ENCODE results near the gene ANO8. TPM values are rescaled to one million over a fixed set of nuclear protein-coding genes. Genes with fewer than 3 reads are reported as not detected.
A peak's percentile ranks its signal among the peaks of the same experiment; 100 is the strongest.
"Not testable (repeated sequence)": the region's sequence is repeated elsewhere in the genome, so short reads cannot be mapped to it uniquely, and the experiment has no call there.

ANO8 gene
- total RNA-seq, 1 experiment from 2014 or later: 21.9 TPM

DNA sequence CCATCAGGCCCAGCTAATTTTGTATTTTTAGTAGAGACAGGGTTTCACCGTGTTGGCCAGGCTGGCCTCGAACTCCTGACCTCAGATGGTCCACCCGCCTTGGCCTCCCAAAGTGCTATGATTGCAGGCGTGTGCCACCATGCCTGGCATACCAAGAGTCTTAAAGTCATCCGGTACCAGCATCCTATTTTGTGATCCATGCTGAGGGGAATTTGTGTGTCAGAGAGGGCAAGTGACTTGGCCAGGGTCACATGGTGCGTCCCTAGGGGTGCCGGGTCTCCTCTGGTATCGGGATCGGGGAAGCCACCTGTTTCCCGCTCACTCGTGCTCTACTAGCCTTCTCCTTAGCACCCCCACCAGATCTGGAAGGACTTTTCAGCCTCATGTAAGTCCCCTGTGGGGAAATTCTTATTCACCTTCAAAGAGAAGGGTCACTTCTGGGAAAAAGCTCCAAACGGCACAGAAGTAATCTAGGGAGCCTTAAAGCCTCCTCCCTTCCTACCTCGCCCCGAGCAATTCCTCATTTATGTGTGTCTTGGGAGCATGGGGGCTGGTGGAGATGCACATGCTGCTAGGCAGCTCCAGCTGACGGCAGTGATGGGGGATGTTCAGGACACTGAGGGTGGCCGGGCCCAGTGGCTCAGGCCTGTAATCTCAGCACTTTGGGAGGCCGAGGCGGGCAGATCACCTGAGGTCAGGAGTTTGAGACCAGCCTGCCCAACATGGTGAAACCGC, 59.0 kb downstream of the ANO8 start:
- no peak overlapping the region for H2AFZ ChIP-seq (ENCODE audit: low read length)
- no peak overlapping the region for H3K14ac ChIP-seq (ENCODE audit: insufficient read depth, low read length)
- H3K9ac ChIP-seq (ENCODE audit: extremely low read depth, insufficient read length, low read length): no peak overlapping the region
- peak overlapping the region in 2 of 3 experiments; percentile 34 to 57; a peak in 1 of 7 replicates for H3K27ac Mint-ChIP-seq
- no peak overlapping the region for H4K5ac ChIP-seq (ENCODE audit: insufficient read length, low read depth, low read length)
- no peaks in the 10 kb centered on the region for H3K9me3 Mint-ChIP-seq
- peaks cover 38 to 67% (median 65%) of the 10 kb centered on the region in 3 experiments; a peak in 6 of 7 replicates for H3K36me3 Mint-ChIP-seq (ENCODE audit: insufficient read depth in 1 of 3, low read depth in 3 of 3)
- no peak overlapping the region for H3K4me2 ChIP-seq (ENCODE audit: insufficient read depth, insufficient read length, low read length)
- H2AK5ac ChIP-seq (ENCODE audit: insufficient read length, low read length): no peak overlapping the region
- no peak overlapping the region for H3K27ac ChIP-seq (ENCODE audit: insufficient read length, low read depth, low read length)
- TF ChIP-seq, protein P1, sequence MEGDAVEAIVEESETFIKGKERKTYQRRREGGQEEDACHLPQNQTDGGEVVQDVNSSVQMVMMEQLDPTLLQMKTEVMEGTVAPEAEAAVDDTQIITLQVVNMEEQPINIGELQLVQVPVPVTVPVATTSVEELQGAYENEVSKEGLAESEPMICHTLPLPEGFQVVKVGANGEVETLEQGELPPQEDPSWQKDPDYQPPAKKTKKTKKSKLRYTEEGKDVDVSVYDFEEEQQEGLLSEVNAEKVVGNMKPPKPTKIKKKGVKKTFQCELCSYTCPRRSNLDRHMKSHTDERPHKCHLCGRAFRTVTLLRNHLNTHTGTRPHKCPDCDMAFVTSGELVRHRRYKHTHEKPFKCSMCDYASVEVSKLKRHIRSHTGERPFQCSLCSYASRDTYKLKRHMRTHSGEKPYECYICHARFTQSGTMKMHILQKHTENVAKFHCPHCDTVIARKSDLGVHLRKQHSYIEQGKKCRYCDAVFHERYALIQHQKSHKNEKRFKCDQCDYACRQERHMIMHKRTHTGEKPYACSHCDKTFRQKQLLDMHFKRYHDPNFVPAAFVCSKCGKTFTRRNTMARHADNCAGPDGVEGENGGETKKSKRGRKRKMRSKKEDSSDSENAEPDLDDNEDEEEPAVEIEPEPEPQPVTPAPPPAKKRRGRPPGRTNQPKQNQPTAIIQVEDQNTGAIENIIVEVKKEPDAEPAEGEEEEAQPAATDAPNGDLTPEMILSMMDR (conservative IDR thresholded peaks at IDR 0.05): no peak
- H2BK12ac ChIP-seq (ENCODE audit: insufficient read length, low read depth, low read length): no peak overlapping the region
- H3K27me3 ChIP-seq (ENCODE audit: insufficient read depth, low read length): no peaks in the 10 kb centered on the region
- H3K79me2 ChIP-seq (ENCODE audit: insufficient read depth, low read length): no peaks in the 10 kb centered on the region
- no peak overlapping the region for H3K4ac ChIP-seq (ENCODE audit: low read depth, low read length)
- no peak overlapping the region for H2BK15ac ChIP-seq (ENCODE audit: low read depth, low read length)
- no peak overlapping the region for H4K91ac ChIP-seq (ENCODE audit: insufficient read length, low read depth, low read length)
- H2BK120ac ChIP-seq (ENCODE audit: low read depth, low read length, poor library complexity, severe bottlenecking): no peak overlapping the region
- no peaks in the 10 kb centered on the region for H4K20me1 ChIP-seq (ENCODE audit: control insufficient read depth, insufficient read depth, insufficient read length)
- H3K27me3 Mint-ChIP-seq (ENCODE audit: low read depth): no peaks in the 10 kb centered on the region
- H3K4me1 ChIP-seq (ENCODE audit: insufficient read depth, low read length): no peaks in the 10 kb centered on the region
- H3K4me3 Mint-ChIP-seq: no peak overlapping the region
- H3K23me2 ChIP-seq (ENCODE audit: insufficient read length, low read depth, low read length, poor library complexity, severe bottlenecking): peaks cover 2% of the 10 kb centered on the region
- no peaks in the 10 kb centered on the region for H3K4me1 Mint-ChIP-seq
- H2BK5ac ChIP-seq (ENCODE audit: insufficient read length, low read length): no peak overlapping the region
- H3K23ac ChIP-seq (ENCODE audit: insufficient read length, low read depth, low read length): no peak overlapping the region
- no peak overlapping the region for H3T11ph ChIP-seq (ENCODE audit: low read length)
- no peak for DNase-seq
- no peak overlapping the region for H2BK20ac ChIP-seq (ENCODE audit: low read depth, low read length, poor library complexity, severe bottlenecking)
- H3K9me3 ChIP-seq (ENCODE audit: control insufficient read depth, low read depth, low read length): no peaks in the 10 kb centered on the region
- H3K56ac ChIP-seq (ENCODE audit: insufficient read length, low read depth, low read length): no peak overlapping the region
- H3K18ac ChIP-seq (ENCODE audit: insufficient read length, low read depth, low read length): no peak overlapping the region
- H3K79me1 ChIP-seq (ENCODE audit: insufficient read depth, low read depth, low read length, poor library complexity, severe bottlenecking): no peaks in the 10 kb centered on the region
- no peak overlapping the region for H4K8ac ChIP-seq (replicated peaks; ENCODE audit: insufficient read length, low read depth, low read length)
- WGBS (ENCODE audit: extremely low coverage, insufficient read length, low lambda C conversion rate): no CpG with 5 or more reads among the region's 19 CpGs

DNA sequence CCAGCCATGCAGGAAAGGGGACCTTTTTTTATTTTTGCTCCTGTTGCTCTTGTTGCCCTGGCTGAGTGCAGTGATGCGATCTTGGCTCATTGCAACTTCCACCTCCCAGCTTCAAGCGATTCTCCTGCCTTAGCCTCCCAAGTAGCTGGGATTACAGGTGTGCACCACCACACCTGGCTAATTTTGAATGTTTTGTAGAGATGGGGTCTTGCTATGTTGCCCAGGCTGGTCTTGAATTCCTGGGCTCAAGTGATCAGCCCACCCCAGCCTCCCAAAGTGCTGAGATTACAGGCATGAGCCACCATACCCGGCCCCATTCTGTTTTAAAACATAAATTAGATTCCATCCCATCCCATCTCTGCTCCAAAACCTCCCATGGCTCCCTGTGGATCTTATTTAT, 59.8 kb downstream of the ANO8 start:
- not testable (repeated sequence) for H2BK15ac ChIP-seq (ENCODE audit: low read depth, low read length); H2BK120ac ChIP-seq (ENCODE audit: low read depth, low read length, poor library complexity, severe bottlenecking); H3K27ac ChIP-seq (ENCODE audit: insufficient read length, low read depth, low read length); H3K9ac ChIP-seq (ENCODE audit: extremely low read depth, insufficient read length, low read length); H2BK12ac ChIP-seq (ENCODE audit: insufficient read length, low read depth, low read length); H4K91ac ChIP-seq (ENCODE audit: insufficient read length, low read depth, low read length); H3K18ac ChIP-seq (ENCODE audit: insufficient read length, low read depth, low read length); H3K79me1 ChIP-seq (ENCODE audit: insufficient read depth, low read depth, low read length, poor library complexity, severe bottlenecking); H3K27me3 Mint-ChIP-seq (ENCODE audit: low read depth); H3T11ph ChIP-seq (ENCODE audit: low read length); H2AFZ ChIP-seq (ENCODE audit: low read length); H3K27ac Mint-ChIP-seq; H3K4me1 Mint-ChIP-seq; H3K9me3 ChIP-seq (ENCODE audit: control insufficient read depth, low read depth, low read length); H3K23me2 ChIP-seq (ENCODE audit: insufficient read length, low read depth, low read length, poor library complexity, severe bottlenecking); H4K20me1 ChIP-seq (ENCODE audit: control insufficient read depth, insufficient read depth, insufficient read length); H3K79me2 ChIP-seq (ENCODE audit: insufficient read depth, low read length); H3K14ac ChIP-seq (ENCODE audit: insufficient read depth, low read length); H2BK5ac ChIP-seq (ENCODE audit: insufficient read length, low read length); H3K56ac ChIP-seq (ENCODE audit: insufficient read length, low read depth, low read length); H3K4me2 ChIP-seq (ENCODE audit: insufficient read depth, insufficient read length, low read length); DNase-seq; H2AK5ac ChIP-seq (ENCODE audit: insufficient read length, low read length); H3K27me3 ChIP-seq (ENCODE audit: insufficient read depth, low read length); H4K8ac ChIP-seq (replicated peaks; ENCODE audit: insufficient read length, low read depth, low read length); H3K4ac ChIP-seq (ENCODE audit: low read depth, low read length); H3K4me1 ChIP-seq (ENCODE audit: insufficient read depth, low read length); H3K9me3 Mint-ChIP-seq; H4K5ac ChIP-seq (ENCODE audit: insufficient read length, low read depth, low read length); H3K4me3 Mint-ChIP-seq; H3K23ac ChIP-seq (ENCODE audit: insufficient read length, low read depth, low read length); H2BK20ac ChIP-seq (ENCODE audit: low read depth, low read length, poor library complexity, severe bottlenecking)
- H3K36me3 Mint-ChIP-seq (ENCODE audit: insufficient read depth in 1 of 3, low read depth in 3 of 3): peaks cover 42 to 73% (median 72%) of the 10 kb centered on the region in 3 experiments; a peak in 6 of 7 replicates
- WGBS (ENCODE audit: extremely low coverage, insufficient read length, low lambda C conversion rate): no CpG with 5 or more reads among the region's 3 CpGs
